ENCODE measurements around the gene MYBPH.

DNA sequence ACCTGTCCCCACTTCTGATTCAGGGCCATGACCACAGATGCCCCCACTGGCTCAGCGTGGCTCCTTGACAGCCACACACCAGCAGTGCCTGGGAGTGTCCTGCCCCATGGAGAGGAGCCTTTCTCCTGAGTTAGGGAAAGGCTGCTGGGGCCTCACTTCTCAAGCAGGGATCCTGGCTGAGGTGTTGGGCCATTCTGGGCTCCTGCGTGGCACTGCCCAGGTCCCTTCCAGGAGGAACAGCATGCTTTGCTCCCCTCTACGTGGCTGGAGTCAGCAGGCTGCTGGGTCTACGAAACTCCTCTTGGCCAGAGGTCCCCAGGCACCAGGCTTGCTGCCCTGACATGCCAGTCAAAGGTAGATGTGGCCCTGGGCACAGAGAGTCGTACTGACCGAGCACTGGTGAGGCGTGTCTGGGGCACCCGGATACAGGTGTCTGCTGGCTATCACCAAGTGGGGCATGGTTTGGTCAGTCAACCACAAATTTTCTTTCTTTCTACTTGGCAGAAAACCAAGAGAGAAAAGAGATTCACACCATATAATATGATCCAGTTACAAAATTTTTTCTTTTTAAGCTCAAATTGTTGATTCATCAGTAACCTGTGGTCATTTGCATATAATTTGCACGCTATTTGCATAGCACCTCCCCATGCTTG, 44.0 kb downstream of the MYBPH start:
- TF ChIP-seq POLR2A (IDR thresholded peaks at IDR 0.05) = no peak
- TF ChIP-seq, protein P1, sequence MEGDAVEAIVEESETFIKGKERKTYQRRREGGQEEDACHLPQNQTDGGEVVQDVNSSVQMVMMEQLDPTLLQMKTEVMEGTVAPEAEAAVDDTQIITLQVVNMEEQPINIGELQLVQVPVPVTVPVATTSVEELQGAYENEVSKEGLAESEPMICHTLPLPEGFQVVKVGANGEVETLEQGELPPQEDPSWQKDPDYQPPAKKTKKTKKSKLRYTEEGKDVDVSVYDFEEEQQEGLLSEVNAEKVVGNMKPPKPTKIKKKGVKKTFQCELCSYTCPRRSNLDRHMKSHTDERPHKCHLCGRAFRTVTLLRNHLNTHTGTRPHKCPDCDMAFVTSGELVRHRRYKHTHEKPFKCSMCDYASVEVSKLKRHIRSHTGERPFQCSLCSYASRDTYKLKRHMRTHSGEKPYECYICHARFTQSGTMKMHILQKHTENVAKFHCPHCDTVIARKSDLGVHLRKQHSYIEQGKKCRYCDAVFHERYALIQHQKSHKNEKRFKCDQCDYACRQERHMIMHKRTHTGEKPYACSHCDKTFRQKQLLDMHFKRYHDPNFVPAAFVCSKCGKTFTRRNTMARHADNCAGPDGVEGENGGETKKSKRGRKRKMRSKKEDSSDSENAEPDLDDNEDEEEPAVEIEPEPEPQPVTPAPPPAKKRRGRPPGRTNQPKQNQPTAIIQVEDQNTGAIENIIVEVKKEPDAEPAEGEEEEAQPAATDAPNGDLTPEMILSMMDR (IDR thresholded peaks at IDR 0.05) = no peak

Measured in adrenal gland (tissue), 5 donors.